ENCODE results near the gene CACNB2.

CACNB2 gene

DNA sequence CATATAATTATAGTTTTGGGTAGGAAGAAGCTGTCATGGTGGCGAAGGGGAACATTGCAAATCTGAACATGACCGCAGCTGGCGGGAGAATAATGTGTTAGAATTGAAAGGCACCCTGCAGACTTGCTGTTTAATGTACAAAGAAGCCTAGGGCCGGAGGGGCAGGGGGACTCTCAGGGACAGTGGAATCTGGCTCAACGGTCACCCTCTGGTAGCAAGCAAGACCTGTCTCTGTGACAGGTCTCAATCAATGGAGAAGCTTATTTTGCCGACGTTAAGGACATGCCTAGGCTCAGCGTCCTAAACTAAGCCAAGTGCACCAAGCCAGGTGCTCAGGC, 333.9 kb downstream of the CACNB2 start:
- DNase-seq: no peak

DNA sequence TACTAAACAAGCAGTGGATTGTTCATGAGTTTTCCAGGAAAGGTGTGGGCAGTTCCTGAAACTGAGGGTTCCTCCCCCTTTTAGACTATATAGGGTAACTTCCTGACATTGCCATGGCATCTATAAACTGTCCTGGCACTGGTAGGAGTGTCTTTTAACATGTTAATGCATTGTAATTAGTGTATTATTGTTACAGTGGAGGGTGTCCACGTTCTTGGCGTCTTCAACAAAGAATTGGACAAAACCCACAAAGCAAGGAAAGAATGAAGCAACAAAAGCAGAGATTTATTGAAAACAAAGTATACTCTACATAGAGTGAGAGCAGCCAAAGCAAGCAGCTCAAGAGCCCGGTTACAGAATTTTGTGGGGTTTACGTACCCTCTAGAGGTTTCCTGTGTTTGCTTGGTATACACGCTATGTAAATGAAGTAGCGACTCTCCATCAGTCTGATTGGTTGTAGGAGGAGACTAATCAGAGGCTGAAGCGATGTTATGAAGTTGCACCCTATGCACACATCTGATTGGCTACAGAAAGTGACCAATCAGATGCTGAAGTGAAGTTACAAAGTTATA, 335.9 kb downstream of the CACNB2 start:
- DNase-seq: no peak

DNA sequence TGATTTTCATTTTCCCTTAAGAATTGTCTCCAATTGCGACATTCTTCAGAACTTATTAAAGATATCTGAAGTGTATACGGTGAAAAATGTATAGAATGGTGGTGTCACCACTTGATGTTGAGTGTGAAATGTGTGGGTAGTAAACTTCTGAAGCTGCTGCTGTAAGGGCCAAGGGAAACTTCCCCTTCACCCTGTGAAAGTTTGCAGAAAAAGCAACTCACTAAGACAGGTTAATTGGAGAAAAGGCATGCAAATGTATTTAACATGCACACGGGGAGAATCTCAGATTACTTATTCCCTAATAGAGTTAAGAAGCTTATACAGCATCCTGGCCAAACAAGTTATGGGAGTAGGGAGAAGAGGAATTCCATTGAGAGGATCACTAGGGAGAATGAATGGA, 338.1 kb downstream of the CACNB2 start:
- DNase-seq: no peak

DNA sequence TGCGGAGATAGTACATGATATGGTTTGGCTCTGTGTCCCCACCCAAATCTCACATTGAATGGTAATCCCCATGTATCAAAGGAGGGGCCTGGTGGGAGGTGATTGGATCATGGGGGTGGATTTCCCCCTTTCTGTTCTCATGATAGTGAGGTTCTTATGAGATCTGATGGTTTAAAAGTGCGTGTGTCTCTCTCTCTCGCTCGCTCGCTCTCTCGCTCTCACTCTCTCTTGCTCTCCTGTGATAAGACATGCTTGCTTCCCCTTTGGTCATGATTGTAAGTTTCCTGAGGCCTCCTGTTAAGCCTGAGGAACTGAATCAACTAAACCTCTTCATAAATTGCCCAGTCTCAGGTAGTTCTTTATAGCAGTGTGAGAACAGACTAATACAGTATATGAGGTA, 339.3 kb downstream of the CACNB2 start:
- DNase-seq: no peak

DNA sequence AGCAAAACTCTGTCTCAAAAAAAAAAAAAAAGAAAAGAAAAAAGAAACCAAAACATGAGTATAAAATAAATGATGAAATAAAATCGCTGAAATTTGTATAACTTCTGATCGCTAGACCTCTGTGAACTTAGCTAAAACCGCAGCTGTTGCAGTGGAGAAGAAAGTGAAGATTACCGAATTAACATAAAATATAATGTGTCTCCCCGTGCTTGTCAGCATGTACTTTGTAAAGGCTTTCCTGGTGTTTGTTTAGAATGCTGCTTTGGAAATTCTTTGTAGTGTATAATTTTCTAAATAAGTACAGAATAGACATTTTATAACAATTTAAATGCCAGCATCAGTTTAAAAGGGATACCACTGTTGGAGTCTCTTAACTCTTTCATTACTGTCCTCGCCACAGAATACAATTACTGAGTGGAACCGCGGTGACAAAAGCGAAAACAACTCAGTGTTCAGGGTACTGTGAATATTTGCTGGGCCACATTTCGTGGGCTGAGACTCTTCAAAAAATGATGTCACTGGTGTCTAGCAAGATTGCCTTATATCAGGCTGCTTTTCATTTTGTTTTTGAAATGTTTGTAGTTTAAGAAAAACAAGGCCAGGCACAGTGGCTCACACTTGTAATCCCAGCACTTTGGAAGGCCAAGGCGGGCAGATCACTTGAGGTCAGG, 343.4 kb downstream of the CACNB2 start:
- DNase-seq: no peak

DNA sequence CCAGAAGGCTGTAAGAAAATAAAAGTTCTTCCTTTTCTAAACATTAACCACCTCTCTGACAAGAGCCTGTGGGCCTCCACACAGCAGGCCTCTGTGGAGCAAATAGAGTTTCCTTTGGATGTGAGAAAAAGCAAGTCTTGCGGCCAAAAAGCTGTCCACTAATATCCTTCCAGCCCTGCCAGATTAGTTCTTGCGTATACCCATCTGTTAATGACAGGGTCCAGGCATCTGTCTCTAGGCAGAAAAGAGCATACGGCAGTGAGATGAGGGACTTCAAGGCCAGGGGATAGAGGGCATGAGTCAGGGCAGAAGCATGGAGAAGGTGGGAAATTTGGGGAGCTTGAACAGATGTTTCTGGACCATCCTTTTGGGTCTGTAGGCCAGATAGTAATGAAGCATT, 346.2 kb downstream of the CACNB2 start:
- peak; percentile 29 to 81 for DNase-seq

DNA sequence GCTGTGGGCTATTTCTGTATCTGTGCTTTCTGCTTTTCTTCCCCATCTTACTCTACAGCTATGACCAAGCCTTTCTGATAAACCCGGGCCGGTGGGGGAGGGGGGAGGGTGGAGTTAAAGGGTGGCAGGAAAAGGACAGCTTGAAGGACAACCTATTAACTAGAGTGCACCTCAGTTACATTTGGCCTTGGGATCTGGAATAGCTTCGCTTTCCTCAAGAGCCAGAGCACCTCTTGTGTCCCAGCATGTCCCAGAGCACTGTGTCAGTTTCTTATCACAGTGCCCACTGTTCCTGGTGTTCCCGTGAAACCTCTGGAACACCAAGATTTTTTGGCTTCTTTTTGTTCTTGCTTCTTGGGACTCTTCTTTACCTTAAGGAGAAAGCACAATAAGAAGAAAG, 350.5 kb downstream of the CACNB2 start:
- no peak for DNase-seq

DNA sequence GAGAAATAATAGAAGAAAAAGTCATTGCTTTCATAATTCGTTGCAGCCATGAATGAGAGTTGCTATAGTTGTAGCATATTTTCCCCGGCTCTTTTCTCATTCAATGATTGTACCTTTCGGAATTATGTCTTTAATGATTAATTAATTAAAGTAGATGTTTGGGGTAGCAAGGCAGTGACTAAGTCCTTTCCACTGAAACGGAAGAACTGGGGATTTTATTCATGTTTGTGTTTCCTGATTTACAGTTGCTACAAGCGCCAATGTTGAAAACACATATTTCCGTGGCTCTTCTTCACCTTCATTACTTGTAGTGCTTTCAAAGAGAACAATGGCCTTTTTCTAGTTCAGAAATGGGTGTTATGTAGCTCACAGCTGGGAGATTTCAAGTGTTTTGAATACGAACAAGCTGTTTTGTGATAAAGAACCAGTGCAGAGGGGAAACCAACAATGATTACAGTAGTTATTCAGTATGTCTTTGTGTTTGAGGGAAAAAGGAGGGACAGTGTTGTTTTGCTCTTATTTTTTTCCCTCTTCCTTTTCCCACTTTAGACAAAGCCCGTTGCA, 357.7 kb downstream of the CACNB2 start:
- DNase-seq: no peak

DNA sequence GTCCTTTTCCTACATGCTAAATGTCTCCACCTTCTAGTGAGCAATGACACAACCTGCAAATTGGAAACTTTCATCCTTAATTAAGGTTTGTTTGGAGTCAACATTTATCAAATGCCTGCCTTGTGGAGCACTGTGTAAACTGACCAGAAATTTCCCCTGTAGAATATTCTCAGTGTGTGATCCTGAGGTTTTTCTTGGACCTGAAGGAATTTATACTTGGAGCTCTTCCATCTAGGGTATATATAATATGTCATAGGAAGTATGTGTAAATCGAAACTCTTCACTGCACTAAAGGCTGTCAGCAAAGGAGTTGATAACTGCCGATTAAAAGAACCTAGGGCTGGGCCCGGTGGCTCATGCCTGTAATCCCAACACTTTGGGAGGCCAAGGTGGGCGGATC, 358.8 kb downstream of the CACNB2 start:
- DNase-seq: no peak

DNA sequence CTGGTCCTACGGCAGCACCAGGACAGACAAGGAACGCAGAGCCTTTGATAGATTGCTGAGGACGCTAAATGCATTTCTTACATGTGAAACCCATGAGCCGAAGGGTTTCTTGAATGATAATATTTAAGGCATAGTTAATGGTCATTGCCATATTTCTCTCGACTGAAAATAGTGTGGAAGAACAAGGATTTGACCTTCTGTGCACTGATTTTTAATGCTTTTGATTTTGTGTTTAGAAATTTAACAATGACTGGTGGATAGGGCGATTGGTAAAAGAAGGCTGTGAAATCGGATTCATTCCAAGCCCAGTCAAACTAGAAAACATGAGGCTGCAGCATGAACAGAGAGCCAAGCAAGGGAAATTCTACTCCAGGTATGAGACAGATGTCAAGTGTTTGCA, 360.4 kb downstream of the CACNB2 start:
- no peak for DNase-seq

DNA sequence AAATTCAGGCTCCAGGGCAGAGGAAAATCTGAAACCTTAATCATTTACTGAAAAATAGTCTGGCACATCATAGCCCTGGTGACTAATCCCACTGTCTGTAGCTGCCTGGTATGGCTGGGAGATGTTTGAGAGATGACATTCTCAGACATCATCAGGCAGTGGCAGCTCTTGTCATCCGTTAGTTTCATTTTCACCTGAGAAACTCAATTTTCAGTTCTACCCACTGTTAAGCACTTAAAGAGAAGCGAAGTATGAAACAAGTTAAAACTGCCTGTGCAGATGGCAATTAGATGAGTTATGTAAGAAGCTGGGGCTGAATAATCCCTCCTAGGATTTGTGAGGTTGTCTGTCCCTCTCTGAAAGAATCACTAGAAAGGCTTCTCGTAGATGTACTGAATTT, 361.0 kb downstream of the CACNB2 start:
- no peak for DNase-seq

DNA sequence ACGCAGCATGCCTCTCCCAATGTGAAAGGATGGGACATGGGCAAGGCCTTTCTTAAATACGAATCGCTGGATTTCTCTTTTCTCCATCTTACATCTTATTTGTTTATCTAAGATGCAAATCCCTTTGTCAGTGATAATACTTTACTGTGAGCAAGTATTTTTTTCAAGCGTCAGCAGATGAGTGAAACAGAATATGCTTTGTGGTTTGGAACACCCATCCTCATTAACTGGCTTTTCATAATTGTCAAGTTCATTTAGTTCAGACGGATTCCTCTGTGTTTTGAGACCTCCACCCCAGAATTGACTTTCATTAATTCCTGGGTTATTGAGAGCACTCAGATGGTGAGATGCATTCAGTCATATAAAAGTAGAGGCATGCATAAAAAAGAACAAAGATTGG, 361.4 kb downstream of the CACNB2 start:
- DNase-seq: no peak

DNA sequence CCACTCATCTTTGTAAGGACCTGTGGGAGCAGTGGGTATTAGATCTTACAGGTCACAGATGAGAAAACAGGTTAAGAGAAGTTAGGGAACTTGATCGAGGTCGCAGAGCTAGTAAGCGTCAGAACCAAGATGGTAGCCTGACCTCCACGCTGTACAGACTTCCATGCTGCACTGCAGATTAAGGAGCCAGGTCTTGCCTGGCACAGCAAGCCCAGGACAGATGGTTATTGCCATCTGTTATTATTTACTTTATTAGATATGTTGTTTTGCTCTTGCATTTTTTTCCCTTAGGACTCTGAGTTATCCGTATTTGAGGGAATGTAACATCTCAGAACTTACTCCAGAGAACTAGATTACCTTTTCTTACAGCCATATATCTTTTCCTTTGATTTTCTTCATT, 363.9 kb downstream of the CACNB2 start:
- DNase-seq: peak in 1 of 2 experiments; percentile 63

DNA sequence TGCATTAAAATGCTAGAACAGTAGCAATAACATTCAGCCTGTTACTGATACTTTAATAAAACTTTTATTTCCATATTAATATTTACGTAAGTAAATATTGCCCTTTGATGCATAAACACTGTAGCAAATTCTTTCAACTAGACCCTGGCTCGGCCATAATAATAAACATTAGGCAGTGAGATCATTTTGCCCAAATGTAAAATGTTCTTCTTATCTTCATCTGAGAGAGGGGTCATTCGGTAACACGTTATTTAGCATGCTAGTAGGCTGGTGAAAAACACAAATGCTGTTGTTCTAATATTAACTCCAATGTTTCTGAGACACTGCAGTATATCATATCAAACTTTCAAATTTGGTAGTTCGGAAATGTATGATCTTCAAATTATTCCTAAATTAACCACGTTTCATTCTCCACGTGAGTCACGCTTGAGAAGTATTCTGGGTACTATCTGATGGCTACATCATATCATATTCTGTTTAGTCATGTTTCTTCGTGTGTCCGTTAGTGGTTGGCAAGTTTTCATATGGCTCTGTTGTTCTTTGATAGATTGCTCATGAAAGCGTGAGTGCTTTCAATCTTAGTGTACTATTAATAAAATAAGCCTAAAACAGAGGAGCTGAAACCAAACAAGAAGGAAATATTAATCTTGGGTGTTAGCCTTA, 365.4 kb downstream of the CACNB2 start:
- peak in 1 of 2 experiments; percentile 22 for DNase-seq

DNA sequence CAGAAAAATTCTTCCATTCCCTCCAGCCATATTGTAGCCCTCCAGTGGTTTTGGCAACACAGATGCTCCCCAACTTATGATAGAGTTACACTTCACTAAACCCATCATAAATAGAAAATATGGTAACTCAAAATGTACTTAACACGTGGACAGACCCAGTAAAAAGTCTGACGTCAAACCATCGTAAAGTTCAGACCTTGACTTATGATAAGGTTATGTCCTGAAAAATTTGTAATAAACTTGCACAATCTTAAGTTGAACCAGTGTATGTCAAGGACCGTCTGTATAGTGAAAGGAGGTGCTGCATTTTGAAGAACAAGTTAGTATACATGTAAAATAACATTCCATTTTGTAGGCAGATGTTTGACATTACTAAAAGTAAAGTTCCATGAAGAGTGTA, 368.4 kb downstream of the CACNB2 start:
- no peak for DNase-seq

DNA sequence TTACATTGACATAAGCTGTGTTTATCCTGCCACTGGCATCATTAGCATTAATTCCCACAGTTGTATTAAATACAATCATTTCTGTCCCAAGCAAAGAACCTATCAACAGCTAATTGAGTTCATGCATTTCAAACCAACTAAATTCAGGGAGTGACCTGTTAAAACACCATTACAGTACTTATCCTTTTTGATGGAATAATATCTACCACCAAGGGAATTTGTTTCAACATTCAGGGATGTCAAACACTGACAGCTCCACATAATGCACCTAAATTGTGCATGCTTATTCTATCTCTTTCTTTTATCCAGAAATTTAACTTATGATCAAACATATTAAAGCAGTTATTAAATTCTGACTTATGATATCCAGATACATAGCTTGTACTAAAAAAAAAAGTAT, 374.3 kb downstream of the CACNB2 start:
- no peak for DNase-seq

DNA sequence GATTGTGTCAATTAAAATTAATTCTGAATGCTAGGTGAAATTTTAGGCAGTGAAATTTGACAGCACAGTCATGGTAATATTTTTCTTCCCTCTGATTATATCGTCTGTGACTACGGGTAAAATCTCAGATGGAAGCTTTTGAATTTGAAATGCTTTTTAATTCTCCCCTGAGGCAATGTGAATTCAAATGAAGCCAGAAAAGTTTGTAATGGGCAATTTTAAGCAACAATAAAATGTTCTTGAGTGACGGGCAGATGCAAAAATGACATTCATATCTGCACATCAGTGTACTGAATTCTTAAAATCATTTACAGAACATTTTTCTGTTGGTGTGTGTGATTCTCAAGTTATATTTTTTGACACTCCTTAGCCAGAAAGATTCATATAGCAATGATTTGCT, 376.6 kb downstream of the CACNB2 start:
- no peak for DNase-seq

DNA sequence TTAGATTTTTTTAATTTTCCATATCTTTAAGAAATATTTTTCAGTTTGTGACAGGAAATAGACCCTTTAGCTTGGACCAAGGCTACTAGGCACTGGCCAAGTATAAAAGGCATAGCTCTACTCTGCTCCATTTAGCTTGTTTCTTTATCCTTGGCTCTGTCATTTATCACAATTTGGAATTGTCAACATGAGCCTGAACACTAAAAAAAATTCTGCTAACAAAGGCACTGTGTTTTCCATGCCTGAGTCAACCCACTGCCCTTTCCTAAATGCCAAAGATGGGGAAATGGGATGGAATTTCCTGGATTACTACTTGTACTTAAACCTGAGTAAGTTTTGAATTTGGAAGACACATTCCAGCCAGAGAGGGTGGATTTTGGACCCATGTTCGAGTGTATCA, 382.8 kb downstream of the CACNB2 start:
- DNase-seq: no peak

DNA sequence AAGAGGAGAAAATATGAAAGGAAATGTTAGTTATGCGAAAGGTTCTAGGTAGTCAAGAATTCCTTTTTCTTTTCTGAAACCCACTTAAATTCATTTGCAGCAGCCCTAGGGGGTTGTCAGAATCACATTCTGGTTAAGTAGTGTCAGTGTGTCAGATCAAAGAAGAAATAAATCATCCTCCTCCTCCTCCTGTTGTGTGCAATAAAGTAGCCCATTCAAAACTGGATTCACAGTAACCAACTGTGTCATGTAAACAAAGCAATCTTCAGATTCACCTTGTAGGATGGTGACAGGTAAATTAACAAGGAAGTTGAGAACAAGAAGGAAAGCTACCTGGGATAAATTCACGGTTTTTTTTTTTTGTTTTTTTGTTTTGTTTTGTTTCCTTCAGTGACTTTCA, 383.6 kb downstream of the CACNB2 start:
- DNase-seq: no peak

DNA sequence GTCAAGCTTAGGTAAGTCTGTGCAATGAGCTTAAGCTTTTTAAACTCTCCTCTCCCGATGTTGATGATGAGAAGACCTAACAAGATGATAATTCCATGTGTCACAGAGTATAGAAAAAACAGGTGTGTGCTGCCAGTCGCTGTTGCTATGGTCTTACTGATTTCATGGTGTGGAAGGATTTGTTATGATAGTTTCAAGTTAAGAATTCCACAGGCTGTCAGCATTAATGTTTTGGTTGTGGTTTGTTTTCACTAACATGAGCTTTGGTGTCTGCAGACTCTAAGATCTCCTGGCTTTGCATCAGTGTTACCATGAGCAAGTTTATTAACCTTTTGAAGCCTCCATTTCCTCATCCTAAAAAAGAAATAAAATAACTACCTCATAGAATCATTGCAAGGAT, 387.5 kb downstream of the CACNB2 start:
- no peak for DNase-seq

DNA sequence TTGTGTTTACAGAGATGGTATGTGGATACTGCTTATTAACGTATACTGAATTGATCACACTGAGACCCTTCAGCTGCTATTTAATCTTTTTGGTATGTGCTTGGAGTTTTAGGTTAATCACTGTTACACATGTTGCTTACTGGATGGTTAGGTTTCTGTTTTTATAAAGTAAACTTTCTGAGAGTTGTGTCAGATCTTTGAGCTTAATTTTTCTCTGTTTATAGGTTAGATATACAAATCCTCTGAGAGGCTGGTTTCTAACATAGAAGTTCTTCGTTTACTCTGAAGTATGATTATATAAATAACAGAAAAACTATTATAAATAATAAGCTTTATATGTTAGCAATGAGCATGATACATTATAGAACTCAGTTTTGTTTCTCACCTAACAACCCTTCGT, 388.1 kb downstream of the CACNB2 start:
- DNase-seq: no peak

DNA sequence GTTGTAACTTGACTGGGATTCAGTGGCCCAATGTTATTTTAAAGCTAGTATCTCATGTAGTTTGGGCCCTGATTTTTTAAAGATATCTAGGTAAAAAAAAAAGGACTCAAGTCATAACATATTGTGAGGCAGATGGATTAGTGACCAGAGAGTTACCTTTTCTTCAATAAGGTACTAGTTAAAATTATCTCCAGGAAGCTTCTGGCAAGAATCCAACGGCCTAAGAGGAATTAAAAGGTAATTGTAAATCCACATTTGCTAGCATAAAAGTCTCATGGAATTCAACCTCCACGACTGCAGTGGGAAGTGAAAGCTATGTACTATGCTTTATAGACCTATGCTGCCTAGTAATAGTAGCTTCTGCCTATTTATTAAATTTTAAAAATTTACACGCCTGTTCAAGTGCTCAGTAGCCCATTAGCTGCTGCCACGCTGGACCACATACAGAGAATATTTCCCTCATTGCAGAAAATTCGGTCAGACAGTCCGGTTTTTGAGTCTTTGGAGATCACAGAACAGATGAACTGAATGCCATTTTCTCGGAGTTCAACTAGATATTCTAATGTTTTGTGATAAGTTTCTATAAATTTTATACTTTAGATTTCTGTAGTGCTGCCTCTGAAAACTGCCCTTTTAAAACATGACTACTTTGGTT, 392.8 kb downstream of the CACNB2 start:
- no peak for DNase-seq

DNA sequence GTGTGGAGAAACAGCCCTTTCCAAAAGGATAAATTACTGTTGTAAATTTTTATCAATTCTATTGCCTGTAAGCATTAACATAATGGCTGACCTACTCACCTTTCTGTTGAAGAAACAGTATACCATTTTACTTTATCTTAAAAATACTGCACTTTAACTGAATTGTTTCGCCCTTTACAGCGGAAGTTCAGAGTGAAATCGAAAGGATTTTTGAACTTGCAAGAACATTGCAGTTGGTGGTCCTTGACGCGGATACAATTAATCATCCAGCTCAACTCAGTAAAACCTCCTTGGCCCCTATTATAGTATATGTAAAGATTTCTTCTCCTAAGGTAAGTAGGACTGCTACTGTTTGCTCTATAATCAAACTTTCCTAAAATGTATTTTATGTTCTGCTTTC, 393.7 kb downstream of the CACNB2 start:
- no peak for DNase-seq

DNA sequence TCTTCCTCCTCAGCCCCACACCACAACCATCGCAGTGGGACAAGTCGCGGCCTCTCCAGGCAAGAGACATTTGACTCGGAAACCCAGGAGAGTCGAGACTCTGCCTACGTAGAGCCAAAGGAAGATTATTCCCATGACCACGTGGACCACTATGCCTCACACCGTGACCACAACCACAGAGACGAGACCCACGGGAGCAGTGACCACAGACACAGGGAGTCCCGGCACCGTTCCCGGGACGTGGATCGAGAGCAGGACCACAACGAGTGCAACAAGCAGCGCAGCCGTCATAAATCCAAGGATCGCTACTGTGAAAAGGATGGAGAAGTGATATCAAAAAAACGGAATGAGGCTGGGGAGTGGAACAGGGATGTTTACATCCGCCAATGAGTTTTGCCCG, 399.1 kb downstream of the CACNB2 start:
- DNase-seq: no peak

All from NCI-H446 (cell line).